GM19240 (cell line): ENCODE measurements around the gene CXXC5.

Experiments used
- DNase-seq: peaks from one replicate; pipeline ENCODE4 v3.0.0; 2011; ENCODE audit warnings: low spot score; ENCODE audit not compliant: insufficient read length

CXXC5 gene

DNA sequence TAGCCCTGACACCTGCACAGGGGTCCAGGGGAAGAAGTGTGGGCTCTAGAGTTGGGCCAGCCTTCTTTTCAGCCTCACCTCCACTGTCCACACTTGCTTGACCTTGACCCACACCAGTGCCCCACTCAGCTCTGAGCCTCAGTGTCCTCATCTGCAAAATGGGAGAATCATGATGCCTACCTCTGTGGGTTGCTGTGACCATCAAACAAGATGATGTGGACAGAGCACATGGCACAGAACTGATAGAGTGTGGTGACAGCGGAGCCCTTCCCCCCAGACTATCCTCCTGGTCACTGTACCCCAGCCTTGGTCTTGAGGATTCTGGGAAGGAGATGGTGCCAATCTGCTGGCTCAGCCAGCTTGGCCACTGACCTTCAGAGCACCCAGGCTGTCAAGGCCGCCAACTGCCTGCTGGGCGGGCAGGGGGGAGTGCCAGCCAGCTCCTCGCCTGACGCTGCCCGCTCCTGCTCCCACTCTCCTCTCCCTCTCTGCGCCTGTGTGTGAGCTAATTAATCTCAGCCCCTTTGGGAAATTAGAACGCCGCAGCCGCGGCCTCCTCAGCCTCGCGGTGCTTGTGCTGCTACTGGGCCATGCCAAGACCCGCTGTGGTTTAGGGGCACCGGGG lies 16.7 kb downstream of the CXXC5 start:
- no peak for DNase-seq

DNA sequence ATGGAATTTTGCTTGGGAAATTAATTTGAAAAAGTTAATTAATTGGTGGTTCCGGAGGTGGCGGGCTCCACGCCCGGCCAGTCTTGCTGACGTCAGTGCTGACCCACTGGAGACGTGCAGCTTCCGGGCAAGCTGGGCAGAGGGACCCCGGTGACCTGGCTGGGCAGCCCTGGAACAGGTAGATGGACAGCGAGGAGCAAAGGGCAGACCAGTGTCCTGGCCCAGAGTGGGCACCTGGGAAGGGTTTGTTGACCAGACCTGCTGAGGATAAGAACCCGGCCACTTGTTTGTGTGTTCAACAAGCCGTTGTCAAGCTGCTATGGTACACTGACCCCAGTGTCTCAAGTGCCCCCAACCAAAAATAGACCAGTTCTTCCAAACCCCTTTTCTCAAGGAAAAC lies 17.5 kb downstream of the CXXC5 start:
- no peak for DNase-seq

DNA sequence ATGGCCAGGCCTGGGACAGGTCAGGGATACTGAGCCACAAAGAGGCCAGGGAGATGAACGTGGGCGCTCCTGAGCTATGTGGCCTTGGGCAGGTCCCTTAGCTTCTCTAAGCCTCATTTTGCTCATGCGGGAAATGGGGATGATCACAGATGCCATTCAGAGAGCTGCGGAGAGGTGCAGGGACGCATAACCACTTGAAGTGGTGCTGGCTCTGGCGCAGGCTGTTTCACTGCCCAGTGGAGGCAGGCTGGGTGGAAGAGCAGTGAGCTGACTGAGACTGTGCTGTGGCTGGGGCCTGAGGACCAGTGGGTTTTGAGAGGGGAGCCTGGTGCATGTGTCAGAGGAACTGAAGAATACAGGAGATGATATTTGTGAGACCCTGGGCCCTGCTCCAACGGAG lies 18.4 kb downstream of the CXXC5 start:
- no peak for DNase-seq

DNA sequence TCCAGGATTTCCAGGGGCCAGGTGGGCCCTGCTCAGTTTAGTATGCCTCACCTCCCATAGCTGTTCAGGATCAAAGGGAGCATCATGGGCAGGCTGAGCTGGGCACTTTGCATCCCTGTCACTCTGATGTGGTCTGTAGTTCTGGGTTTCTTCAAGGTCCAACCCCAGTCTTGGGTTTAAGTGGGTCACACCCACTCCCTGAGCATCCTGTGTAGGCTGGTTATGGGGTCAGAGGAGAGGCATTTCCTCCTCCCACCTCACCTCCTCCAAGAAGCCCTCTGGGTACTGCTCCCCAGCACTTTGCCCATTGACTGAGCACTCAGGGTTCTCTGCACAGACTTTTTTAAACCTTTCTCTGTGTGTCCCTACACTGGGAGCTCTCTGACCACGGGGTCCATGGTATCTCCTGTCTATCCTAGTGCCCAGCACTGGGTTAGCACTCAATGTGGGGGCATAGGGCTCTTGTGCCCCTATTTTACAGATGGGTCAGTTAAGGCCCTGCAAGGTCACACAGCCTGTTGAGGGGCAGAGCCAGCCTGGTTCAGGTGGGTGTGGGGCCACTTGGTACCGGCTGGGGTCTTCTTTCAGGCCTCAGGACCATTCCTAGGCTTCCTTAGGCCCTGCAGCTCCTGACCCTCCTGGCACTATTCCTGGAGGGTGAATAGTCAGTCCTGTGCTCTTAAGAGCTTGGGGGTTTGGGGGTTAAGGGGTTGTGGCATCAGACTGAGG lies 19.0 kb downstream of the CXXC5 start:
- DNase-seq: no peak

DNA sequence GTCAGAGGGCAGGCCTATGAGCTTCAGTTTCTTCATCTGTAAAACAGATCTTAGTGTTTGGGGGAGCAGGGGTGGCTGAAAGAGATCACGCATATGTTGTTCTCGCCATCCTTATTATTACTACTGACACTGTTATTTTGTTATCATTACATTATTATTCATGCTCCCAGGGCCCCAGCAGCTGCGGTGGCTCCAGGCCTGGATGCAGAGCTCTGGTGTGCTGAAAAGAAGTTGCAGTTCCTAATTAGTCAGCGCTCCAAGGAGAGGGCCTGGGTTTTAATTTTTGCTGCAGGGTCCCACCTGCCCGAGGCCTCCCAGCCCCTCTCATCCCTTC lies 19.5 kb downstream of the CXXC5 start:
- DNase-seq: no peak

DNA sequence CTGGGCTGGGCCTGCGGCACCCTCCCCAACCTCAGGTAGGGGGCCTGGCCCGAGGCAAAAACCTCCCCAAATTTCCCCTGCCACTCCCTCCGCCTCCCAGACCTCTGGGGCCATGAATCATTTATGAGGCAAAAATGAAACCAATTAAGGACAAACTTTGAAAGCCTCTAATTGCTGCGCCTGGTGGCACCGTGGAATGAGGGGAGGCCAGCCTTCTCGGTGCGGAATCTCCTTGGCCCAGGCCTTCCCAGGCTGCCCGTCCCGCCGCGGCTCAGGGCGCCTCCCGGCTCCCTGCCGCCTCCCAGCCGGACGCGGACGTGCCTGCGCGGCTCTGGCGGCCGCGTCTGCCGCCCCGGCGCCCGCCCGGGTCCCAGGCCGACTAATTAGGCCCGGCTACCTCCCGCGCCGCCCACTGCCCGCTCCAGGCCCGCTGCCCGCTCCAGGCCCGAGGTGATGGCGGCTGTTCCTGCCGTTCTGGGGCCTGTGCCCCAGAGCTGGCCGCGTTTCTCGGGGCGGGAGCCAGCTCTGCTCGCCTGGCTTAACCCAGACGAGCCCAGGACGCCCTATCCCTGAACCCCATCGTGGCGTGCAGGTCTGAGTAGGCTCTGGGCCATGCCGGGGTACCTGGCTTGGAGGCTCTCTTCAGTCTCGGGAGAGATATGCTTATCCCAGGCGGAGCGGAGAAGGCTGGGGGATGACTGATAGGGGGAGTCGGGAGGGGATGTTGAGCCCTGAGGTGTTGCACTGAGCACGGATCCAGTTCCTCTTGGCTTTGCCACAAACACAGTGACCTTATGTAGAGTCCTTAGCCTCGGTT lies 20.1 kb downstream of the CXXC5 start:
- no peak for DNase-seq

DNA sequence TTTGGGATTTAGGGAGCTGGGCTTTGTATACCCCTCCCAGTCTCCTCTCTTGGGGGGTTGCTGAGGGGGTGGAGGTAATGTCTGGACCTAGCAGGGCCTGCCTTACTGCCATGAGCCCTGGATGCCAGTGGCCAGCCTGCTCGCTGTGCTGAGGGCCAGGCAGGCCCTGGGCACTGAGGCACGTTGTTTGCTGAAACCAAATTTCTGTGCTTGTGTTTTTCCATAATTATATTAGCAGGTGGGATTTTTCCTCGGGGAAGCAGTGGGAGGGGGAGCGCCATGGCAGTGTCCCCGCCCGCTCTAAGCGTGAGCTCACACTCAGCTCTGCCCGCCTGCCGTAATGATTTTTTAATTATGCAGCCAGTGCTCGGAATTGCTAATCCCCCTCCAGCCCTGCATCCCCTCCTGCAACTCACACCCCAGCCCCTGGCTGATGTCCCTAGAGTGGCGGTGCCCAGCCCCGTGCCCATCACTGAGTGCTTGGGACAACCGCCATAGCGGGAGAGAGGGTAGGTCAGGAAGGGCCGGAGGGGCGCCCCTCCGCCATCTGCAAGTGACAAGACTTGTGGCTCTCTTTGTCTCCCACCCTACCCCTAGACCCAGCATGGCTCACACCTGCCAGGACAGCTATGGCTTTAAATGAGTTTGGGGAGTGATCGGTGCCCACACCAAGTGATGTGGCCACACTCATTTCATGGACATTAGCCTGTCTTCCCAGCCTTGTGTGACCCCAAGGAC lies 20.9 kb downstream of the CXXC5 start:
- no peak for DNase-seq

DNA sequence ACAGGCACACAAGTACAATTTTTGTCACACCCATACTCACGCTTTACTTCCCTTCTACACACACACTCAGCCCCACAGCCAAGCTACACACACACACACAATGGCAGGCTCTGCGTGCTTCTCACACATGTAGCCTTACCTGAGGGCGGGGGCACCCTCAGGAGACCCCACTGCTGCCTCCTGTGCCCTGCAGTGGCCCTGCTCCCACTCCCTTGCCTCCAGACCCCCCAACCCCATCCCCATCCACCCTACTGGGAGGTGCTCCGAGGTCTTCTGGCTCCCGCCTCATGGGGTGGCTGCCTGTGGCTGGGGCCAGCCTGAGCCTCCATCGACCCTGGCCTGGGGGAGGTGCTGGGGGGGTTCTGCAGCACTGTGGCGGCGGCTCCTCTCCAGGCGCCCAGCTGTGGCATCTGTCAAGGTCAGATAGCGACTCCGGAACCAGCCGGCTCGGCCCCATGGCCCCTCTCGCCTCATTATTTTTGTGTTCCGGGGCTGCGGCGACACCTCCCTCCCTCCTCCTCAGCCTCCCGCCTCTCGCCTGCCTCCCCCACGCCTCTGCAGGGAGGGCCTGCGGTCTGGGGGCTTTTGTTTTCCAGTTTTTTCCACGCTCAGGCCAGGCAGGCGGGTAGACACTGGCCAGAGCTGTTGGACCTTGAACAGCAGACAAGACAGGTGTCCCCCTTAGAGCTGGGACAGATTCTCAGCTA lies 21.7 kb downstream of the CXXC5 start:
- DNase-seq: no peak

DNA sequence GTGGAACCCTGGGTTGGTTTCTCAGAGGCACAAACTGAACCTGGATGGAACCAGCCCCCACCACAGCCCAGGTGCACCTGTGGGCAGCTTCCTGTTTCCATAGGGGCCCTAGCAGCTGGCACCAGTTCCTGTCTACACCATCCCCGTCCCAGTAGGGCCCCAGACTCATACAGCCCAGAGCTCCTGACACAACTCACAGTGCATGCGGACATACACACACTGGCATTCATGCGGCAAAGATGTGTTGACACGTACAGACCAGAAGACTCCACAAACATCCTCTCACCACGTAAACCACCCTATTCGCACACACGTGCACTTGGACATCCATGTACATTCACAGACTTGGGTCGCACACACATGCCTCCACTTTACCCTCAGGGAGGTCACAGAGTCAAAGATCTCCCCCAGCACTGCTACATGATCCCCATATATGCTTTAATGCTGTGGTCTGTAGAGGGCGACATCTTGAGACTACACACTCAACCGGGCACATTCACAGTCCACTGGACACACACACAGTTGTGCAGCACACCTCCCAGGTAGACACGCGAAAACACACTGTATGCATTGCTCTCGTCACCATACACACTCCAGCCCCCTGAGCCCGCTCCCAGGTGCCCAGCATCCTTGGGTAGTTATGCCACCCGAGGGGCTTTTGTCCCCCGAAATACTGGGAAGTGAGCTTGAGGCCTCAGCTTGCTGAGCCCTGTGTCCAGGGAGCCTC lies 22.4 kb downstream of the CXXC5 start:
- DNase-seq: peak; percentile 79

DNA sequence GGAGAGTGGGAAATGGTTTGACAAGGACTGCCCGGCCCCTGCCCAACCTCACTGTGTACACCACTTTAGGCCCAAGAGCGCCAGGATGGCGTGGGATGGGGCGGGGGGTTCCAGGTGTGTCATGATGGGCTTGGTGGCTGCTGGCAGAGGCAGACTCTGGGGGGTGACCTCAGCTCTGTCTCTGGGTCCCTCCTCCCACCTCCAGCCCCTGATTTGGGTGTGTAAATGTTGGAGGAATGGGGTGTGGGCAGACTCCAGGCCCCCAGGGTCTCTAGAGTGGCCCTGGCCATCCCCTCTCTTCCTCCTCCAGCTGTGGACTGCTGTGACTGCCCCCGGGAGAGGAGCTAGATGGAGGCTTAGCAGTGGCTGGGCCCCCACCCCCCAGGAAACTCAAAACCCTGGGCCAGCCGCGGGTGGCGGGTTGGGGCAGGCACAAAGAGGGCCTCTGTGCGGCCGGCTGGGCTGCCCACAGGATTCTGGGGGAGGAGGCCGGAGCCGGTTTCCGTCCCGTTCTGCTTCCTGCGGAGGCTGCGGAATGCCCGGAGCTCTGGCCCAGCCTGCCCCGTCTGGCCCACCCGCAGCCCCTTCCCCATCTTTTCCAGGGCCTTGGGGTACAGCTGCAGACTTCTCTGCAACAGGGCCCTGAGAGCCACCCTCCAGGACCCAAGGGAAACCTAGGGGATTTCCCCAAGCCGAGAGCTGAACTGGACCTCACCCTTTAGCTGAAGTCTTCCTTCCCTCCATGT lies 23.1 kb downstream of the CXXC5 start:
- DNase-seq: no peak

DNA sequence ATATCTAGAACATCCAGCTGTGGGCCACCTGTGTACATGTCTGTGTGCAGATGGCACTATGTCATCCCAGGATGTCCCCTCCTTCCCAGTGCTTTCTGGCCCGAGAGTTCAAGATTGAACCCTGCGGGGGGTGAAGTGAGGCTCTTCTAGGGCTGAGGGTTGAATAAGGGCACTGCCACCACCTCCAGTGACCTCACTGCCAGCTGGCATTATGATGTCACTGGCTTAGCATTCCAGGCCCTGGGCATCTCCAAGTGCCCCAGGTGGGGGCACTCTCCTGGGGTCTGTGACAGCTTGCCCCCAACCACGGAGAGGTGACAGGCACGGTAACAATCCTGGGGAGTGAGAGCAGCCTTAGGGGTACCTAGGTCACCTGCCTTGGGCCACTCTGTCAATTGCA lies 27.1 kb downstream of the CXXC5 start:
- no peak for DNase-seq

DNA sequence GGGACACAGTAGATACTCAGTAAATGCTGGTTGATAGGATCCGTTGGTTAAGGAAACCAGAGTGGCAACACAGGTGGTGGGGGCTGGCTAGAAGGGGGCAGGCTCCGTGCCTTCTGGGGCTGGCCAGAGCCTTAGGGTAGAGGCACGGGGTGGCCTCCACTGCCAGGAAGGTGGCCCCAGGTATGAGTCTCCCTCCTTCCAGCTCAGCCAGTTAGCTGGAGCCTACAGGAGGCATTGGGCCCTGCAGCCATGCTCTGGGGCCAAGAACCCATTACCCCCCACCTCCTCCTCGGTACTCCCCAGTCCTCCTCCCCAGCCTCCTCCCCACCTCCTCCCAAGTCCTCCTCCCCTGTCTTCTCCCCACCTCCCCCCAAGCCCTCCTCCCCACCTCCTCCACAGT lies 27.7 kb downstream of the CXXC5 start:
- DNase-seq: no peak

DNA sequence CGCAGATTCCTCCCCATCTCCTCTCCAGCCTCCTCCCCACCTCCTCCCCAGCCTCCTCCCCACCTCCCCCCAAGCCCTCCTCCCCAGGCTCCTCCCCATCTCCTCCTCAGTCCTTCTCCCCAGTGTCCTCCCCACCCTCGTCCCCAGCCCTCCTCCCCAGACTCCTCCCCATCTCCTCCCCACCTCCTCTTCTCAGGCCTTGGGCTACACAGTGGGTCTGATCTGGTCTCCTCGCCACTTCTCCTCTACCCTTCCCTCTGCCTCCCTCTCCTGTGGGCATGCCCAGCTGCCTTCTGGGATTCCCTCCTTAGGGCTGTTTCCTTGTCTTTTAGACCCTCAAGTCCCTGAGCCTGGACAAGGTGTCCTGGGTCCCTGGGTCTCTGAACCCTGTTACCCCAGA lies 28.3 kb downstream of the CXXC5 start:
- no peak for DNase-seq

DNA sequence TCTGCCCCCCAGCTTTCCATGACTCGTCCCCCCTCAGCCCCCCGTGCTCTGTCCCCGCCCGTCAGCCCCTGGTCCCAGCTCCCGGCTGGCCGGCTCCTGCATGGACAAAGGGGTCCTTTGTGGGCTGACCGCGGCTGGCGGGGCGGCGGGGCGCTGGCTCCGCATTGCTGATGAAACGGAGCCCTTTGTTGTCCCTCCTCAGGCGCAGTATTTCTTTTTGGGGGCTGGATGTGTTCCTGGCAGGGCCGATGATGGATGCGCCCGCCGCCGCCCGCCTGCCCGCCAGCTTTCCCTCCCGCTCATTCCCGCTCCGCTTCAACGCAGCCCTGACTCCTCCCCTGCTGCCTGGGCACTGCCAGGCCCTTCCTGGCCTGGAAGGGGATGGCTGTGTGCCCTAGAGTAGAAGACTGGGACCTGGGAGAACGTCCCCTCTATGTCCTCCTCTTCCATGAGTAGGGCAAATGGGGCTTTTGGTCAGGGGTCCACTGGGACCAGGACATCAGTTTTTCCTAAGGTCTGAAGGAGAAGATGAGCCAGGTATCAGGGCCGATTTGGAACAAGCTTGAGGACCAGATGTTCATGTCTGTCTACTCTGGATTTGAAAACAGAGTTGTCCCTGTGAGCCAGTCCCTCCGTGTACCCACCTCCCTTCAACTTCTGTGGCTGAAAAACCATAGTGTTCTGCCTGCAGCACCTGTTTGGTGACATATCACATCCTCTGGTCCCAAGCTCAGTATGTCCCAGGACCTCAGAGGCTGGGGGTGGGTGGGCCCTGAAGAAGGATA lies 29.0 kb downstream of the CXXC5 start:
- DNase-seq: no peak

DNA sequence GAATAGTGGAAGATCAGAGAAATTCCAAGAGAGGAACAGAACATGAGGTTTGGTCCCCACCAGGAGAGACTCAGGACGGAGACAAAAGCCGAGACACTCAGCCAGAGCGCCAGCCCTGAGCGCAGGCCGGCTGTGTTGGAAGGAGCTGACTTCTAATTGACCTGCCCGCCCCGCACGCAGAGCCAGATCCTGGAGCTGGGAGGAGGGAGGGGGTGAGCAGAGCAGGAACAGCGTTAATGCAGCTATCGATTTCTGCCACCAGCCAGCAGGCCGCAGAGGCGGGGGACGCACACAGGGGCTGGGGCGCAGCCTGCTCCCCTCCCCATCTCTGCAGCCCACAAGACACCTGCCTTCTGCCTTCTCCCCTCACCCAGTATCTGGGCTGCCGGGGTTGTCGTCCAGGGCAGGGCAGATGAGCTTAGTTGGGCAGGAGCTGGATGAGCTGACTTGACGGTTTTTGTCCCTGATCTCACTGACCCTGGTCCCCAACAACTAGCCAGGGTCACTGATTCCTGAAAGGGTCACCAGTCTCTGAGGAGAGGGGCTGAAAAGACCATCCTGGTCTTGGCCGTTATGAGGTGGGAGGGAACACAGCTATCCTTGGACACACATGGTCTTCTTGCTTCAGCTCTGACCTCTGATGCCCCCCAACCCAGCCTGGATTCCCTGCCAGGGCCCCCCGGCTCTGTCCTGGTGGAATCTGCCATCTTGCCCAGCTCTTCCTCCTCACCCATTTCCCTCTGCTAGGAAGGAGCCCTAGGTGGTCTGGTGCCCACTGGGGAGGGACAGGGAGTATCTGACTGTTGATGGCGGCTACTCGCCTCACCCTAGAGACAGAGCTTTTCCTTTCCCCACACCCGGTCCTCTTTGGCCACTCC lies 29.8 kb downstream of the CXXC5 start:
- no peak for DNase-seq

DNA sequence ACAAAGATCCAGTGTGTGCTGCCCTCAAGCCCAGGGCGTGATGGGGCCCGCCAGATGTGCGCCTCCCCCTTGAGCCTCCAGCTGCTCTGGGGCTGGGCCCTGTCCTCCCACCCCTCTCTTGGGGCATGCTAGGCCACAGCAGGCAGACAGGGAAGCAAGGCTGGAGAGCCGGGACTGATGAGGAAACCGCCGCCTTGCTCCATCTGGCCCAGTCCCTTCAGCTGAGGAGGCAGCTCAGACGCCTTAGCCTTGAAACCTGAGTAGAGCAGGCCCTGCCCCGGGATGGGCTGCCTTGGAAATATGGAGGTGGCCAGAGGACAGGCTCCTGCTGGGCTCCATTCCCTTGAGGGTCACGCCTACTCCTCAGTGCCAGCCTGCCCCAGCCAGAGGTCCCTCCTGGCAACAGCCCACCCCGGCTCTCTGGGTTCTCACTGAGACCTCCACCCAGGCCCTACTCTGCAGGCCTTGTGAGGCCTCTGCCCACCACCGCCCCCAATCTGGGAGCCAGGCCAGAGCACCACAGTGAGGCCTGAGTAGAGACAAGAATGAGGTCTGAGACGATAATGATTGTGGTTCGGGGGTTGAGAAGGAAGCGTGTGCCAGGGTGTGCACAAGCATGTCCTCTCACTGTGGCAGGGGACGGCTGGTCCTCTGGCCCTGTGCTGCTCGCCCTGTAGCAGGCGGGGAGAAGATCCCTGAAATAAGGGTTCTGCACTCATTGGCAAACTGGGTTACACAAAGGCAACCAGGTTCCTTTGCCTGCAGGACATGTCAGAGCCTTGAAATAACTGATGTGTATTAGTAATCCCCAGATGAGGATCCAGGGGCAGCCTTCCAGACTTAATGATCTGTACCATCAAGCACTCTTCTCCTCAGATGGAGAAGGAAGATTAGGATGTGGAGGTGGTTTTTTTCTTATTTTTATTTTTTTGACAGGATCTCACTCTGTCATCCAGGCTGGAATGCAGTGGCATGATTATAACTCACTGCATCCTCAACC lies 30.9 kb downstream of the CXXC5 start:
- DNase-seq: no peak
